IMR-90 (cell line): ENCODE data around the gene PTN. TPM values are rescaled to one million over a fixed set of nuclear protein-coding genes. Genes with fewer than 3 reads are reported as not detected.

Experiments
- ATAC-seq: fragments of 200-7000 bp; cut with Tn5 transposase; 2 replicates; pipeline ENCODE4 v1.9.1; 2020; ENCODE audit warnings: low read depth, mild to moderate bottlenecking, moderate library complexity
- BruUV-seq: library from RNA; stranded (reverse); fragments of 400-500 nt; replicated peaks from 2 replicates; lab custom pipeline; 2021; lab: Mats Ljungman, UMichigan
- CTCF ChIA-PET: fragments of 300-600 bp; formaldehyde crosslinking; extraction: SDS; loops from one replicate; lab custom pipeline; 2021; ENCODE audit warnings: antibody characterized with exemption; lab: Yijun Ruan, JAX
- POLR2A ChIA-PET: fragments of 300-600 bp; sonication (Branson Sonifier 250); formaldehyde crosslinking; loops from one replicate; lab custom pipeline; 2022; ENCODE audit warnings: antibody characterized with exemption; ENCODE audit not compliant: unreplicated experiment; lab: Charles Lee
- DNase-seq: peaks from one replicate; pipeline ENCODE4 v3.0.0; 2013
- H2AFZ ChIP-seq: replicated peaks from 2 replicates; pipeline ENCODE3; 2013; ENCODE audit warnings: low read length, mild to moderate bottlenecking; ENCODE audit not compliant: poor library complexity
- H2AK5ac ChIP-seq: 2 replicates; pipeline ENCODE4 v1.6.1; 2013; ENCODE audit warnings: low read depth, low read length, inconsistent platforms
- H2AK9ac ChIP-seq: replicated peaks from 2 replicates; pipeline ENCODE3; 2013; ENCODE audit warnings: mild to moderate bottlenecking, low read depth, low read length, moderate library complexity; ENCODE audit not compliant: poor library complexity
- H2BK120ac ChIP-seq: 2 replicates; pipeline ENCODE4 v1.6.1; 2013; ENCODE audit warnings: low read depth, low read length, inconsistent platforms
- H2BK15ac ChIP-seq: 3 replicates; pipeline ENCODE4 v1.6.1; 2013; ENCODE audit warnings: low read depth, low read length, inconsistent platforms
- H2BK20ac ChIP-seq: 2 replicates; pipeline ENCODE4 v1.6.1; 2013; ENCODE audit warnings: low read depth, mild to moderate bottlenecking, inconsistent platforms, low read length, moderate library complexity
- H2BK5ac ChIP-seq: 2 replicates; pipeline ENCODE4 v1.6.1; 2013; ENCODE audit warnings: mild to moderate bottlenecking, low read depth, low read length, inconsistent platforms; ENCODE audit not compliant: poor library complexity, severe bottlenecking
- H3K14ac ChIP-seq: replicated peaks from 2 replicates; pipeline ENCODE4 v1.6.1; 2013; ENCODE audit warnings: low read depth, low read length, inconsistent platforms
- H3K18ac ChIP-seq: 2 replicates; pipeline ENCODE4 v1.6.1; 2013; ENCODE audit warnings: low read depth, low read length, control low read depth
- H3K23ac ChIP-seq: 2 replicates; pipeline ENCODE4 v1.6.1; 2013; ENCODE audit warnings: low read depth, low read length, inconsistent platforms
- H3K27ac ChIP-seq: 2 replicates; pipeline ENCODE4 v1.5.1; 2013; ENCODE audit warnings: mild to moderate bottlenecking, control low read depth, low read length; ENCODE audit not compliant: insufficient read depth
- H3K27me3 ChIP-seq: 2 replicates; pipeline ENCODE4 v1.6.1; 2013; ENCODE audit warnings: low read length; ENCODE audit not compliant: control insufficient read depth, insufficient read depth
- H3K36me3 ChIP-seq: 2 replicates; pipeline ENCODE4 v1.6.1; 2013; ENCODE audit warnings: low read length, mixed read lengths; ENCODE audit not compliant: control insufficient read depth, insufficient read depth
- H3K4ac ChIP-seq: 2 replicates; pipeline ENCODE4 v1.6.1; 2013; ENCODE audit warnings: low read depth, low read length, inconsistent platforms
- H3K4me1 ChIP-seq: 2 replicates; pipeline ENCODE4 v1.6.1; 2013; ENCODE audit warnings: low read length, mixed read lengths; ENCODE audit not compliant: control insufficient read depth, insufficient read depth
- H3K4me2 ChIP-seq: 2 replicates; pipeline ENCODE4 v1.6.1; 2013; ENCODE audit warnings: low read depth, mild to moderate bottlenecking, control low read depth, low read length, moderate library complexity
- H3K4me3 ChIP-seq: 2 replicates; pipeline ENCODE4 v1.5.1; 2013; ENCODE audit warnings: low read depth, mild to moderate bottlenecking, control low read depth, low read length, moderate library complexity; ENCODE audit not compliant: insufficient read depth
- H3K56ac ChIP-seq: 2 replicates; pipeline ENCODE4 v1.6.1; 2013; ENCODE audit warnings: low read length, inconsistent platforms; ENCODE audit not compliant: insufficient read depth; ENCODE audit errors: extremely low read depth
- H3K79me1 ChIP-seq, 2 experiments: 2 replicates each; pipeline ENCODE4 v1.6.1; 2013; ENCODE audit warnings: low read length in 2 of 2, inconsistent platforms in 1 of 2, low read depth in 1 of 2
- H3K9ac ChIP-seq: 2 replicates; pipeline ENCODE4 v1.6.1; 2013; ENCODE audit warnings: low read depth, low read length, control low read depth
- H3K9me1 ChIP-seq: 2 replicates; pipeline ENCODE4 v1.6.1; 2013; ENCODE audit warnings: low read length, inconsistent platforms; ENCODE audit not compliant: insufficient read depth
- H3K9me3 ChIP-seq: 2 replicates; pipeline ENCODE4 v1.6.1; 2013; ENCODE audit warnings: low read length; ENCODE audit not compliant: control insufficient read depth, insufficient read depth
- H4K20me1 ChIP-seq: 2 replicates; pipeline ENCODE4 v1.6.1; 2013; ENCODE audit warnings: low read length, inconsistent platforms; ENCODE audit not compliant: insufficient read depth
- H4K5ac ChIP-seq: 2 replicates; pipeline ENCODE4 v1.6.1; 2013; ENCODE audit warnings: mild to moderate bottlenecking, low read depth, low read length, control low read depth
- H4K8ac ChIP-seq, 2 experiments: 2 replicates each; pipeline ENCODE4 v1.6.1; 2013; ENCODE audit warnings: low read depth in 2 of 2, low read length in 2 of 2, control low read depth in 1 of 2, inconsistent platforms in 1 of 2
- H4K91ac ChIP-seq: 2 replicates; pipeline ENCODE4 v1.6.1; 2013; ENCODE audit warnings: low read depth, low read length, inconsistent platforms; ENCODE audit not compliant: insufficient read depth
- BHLHE40 ChIP-seq: fragments of 150-350 bp; IDR thresholded peaks from 2 replicates; pipeline ENCODE4 v1.6.1; 2016; ENCODE audit warnings: mild to moderate bottlenecking, low read depth, low read length
- CEBPB ChIP-seq: IDR thresholded peaks from 2 replicates; pipeline ENCODE4 v1.6.1; 2012; ENCODE audit warnings: low read depth, low read length, improper control_type of control experiment
- CHD1 ChIP-seq: IDR thresholded peaks from 2 replicates; pipeline ENCODE4 v1.6.1; 2012; ENCODE audit warnings: low read depth, low read length, improper control_type of control experiment
- FOS ChIP-seq: fragments of 150-350 bp; IDR thresholded peaks from 2 replicates; pipeline ENCODE4 v1.6.1; 2016; ENCODE audit warnings: low read depth, low read length
- MAFK ChIP-seq: IDR thresholded peaks from 2 replicates; pipeline ENCODE4 v1.6.1; 2012; ENCODE audit warnings: low read depth, low read length, improper control_type of control experiment
- POLR2A ChIP-seq: IDR thresholded peaks from 2 replicates; pipeline ENCODE4 v1.6.1; 2012; ENCODE audit warnings: mild to moderate bottlenecking, low read depth, low read length
- RAD21 ChIP-seq: IDR thresholded peaks from 2 replicates; pipeline ENCODE4 v1.6.1; 2012; ENCODE audit warnings: low read length, improper control_type of control experiment
- RCOR1 ChIP-seq: IDR thresholded peaks from 2 replicates; pipeline ENCODE4 v1.6.1; 2012; ENCODE audit warnings: mild to moderate bottlenecking, low read length, improper control_type of control experiment; ENCODE audit not compliant: insufficient replicate concordance
- RFX5 ChIP-seq: IDR thresholded peaks from 2 replicates; pipeline ENCODE4 v1.8.0; 2012; ENCODE audit warnings: low read depth, mild to moderate bottlenecking, low read length, moderate library complexity
- SMC3 ChIP-seq: fragments of 150-350 bp; IDR thresholded peaks from 2 replicates; pipeline ENCODE4 v1.6.1; 2016; ENCODE audit warnings: low read depth, mild to moderate bottlenecking, antibody characterized with exemption, low read length, moderate library complexity
- WGBS, 2 experiments: methylation state at CpG; one replicate each; pipeline versions ENCODE4 v1.1.5 to v1.1.7; 2013; ENCODE audit warnings: missing lambda C conversion rate in 2 of 2; ENCODE audit not compliant: insufficient read length in 1 of 2; ENCODE audit errors: extremely low coverage in 2 of 2; 5-methylcytosine and 5-hydroxymethylcytosine counted together
- dilution Hi-C: fragments of 300-500 bp; cut with HindIII; formaldehyde crosslinking; loops from one replicate; pipeline ENCODE4 v1.14.3; 2018; ENCODE audit warnings: low sequenced_read_pairs; ENCODE audit not compliant: unreplicated experiment
- in situ Hi-C: fragments of 300-500 bp; cut with MboI; formaldehyde crosslinking; loops from 3 replicates; pipeline ENCODE4 v1.14.3; 2019; ENCODE audit warnings: low sequenced_read_pairs, inconsistent platforms, mixed read lengths
- intact Hi-C: fragments of 100-400 bp; cut with micrococcal nuclease; formaldehyde crosslinking; loops from 2 replicates; pipeline ENCODE4 v1.10.0; 2022
- polyA plus RNA-seq, 3 experiments: library from polyadenylated mRNA; depleted of rRNA; stranded (reverse); fragments of >200 nt; gene quantifications; 2 replicates each; pipeline ENCODE4 v1.2.3, GENCODE V29; 2012; ENCODE audit warnings: low replicate concordance in 1 of 3
- total RNA-seq: library from RNA; depleted of rRNA; stranded (reverse); fragments of >200 nt; gene quantifications from 2 replicates; pipeline ENCODE4 v1.2.3, GENCODE V29; 2012
- TF ChIP-seq, protein P1 (sequence below): conservative IDR thresholded peaks from 2 replicates; pipeline ENCODE4 v1.5.1; 2012; ENCODE audit warnings: mild to moderate bottlenecking, low read depth, low read length, improper control_type of control experiment
- TF ChIP-seq, protein P2 (sequence below): fragments of 150-350 bp; IDR thresholded peaks from 2 replicates; pipeline ENCODE4 v1.6.1; 2016; ENCODE audit warnings: low read depth, mild to moderate bottlenecking, low read length, moderate library complexity, borderline replicate concordance
- TF ChIP-seq, protein P3 (sequence below): fragments of 150-350 bp; IDR thresholded peaks from 2 replicates; pipeline ENCODE4 v1.6.1; 2017; ENCODE audit warnings: mild to moderate bottlenecking, antibody characterized with exemption, low read length, low read depth

Gene PTN
- total and polyA plus RNA-seq, 2 of the 4 experiments (the other 2 are of a cell fraction): 61.7 to 186 TPM

DNA sequence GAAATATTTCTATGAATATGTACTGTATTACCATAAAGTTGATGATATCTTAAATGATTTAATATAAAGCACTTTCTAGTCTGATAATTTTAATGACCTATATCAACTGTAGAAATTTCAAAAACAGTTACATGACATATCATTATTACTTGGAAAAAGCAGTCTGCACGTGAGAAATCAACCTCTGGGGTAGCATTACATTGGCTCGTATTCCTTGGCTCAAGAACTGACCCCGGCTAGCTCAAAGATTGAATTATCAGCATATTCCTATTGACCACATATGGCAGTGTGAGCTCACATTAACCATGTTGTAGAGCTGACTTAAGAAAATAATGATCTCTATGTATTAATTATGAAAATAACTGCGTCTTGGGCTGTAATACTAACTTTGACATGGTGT is 139.3 kb downstream of the PTN start:
- no peak overlapping the region for H2BK20ac ChIP-seq
- H4K5ac ChIP-seq: no peak overlapping the region
- no peak overlapping the region for H3K18ac ChIP-seq
- no peak overlapping the region for H2AK9ac ChIP-seq
- intact Hi-C loops (no loop called here), in situ Hi-C loops (no loop called here), dilution Hi-C loops (no loop called here)
- no peak overlapping the region for H3K4me3 ChIP-seq
- no peak overlapping the region for H2BK120ac ChIP-seq
- no peak overlapping the region for H3K14ac ChIP-seq
- no peak overlapping the region for H3K9ac ChIP-seq
- H4K91ac ChIP-seq: no peak overlapping the region
- no peak overlapping the region for H2AFZ ChIP-seq
- no peak overlapping the region for H2BK5ac ChIP-seq
- no peak overlapping the region for H3K23ac ChIP-seq
- no peaks in the 10 kb centered on the region for H3K4me1 ChIP-seq
- POLR2A ChIA-PET: no interaction called here
- ATAC-seq (no peak), DNase-seq (no peak)
- no peaks in the 10 kb centered on the region for H3K27me3 ChIP-seq
- no peaks in the 10 kb centered on the region for H4K20me1 ChIP-seq
- TF ChIP-seq FOS (no peak), CHD1 (no peak), SMC3 (no peak), MAFK (no peak), BHLHE40 (no peak), POLR2A (no peak), RFX5 (no peak), CEBPB (no peak), RAD21 (no peak), RCOR1 (no peak)
- TF ChIP-seq, protein P1, sequence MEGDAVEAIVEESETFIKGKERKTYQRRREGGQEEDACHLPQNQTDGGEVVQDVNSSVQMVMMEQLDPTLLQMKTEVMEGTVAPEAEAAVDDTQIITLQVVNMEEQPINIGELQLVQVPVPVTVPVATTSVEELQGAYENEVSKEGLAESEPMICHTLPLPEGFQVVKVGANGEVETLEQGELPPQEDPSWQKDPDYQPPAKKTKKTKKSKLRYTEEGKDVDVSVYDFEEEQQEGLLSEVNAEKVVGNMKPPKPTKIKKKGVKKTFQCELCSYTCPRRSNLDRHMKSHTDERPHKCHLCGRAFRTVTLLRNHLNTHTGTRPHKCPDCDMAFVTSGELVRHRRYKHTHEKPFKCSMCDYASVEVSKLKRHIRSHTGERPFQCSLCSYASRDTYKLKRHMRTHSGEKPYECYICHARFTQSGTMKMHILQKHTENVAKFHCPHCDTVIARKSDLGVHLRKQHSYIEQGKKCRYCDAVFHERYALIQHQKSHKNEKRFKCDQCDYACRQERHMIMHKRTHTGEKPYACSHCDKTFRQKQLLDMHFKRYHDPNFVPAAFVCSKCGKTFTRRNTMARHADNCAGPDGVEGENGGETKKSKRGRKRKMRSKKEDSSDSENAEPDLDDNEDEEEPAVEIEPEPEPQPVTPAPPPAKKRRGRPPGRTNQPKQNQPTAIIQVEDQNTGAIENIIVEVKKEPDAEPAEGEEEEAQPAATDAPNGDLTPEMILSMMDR: no peak
- TF ChIP-seq, protein P2, sequence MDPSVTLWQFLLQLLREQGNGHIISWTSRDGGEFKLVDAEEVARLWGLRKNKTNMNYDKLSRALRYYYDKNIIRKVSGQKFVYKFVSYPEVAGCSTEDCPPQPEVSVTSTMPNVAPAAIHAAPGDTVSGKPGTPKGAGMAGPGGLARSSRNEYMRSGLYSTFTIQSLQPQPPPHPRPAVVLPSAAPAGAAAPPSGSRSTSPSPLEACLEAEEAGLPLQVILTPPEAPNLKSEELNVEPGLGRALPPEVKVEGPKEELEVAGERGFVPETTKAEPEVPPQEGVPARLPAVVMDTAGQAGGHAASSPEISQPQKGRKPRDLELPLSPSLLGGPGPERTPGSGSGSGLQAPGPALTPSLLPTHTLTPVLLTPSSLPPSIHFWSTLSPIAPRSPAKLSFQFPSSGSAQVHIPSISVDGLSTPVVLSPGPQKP: no peak
- TF ChIP-seq, protein P3, sequence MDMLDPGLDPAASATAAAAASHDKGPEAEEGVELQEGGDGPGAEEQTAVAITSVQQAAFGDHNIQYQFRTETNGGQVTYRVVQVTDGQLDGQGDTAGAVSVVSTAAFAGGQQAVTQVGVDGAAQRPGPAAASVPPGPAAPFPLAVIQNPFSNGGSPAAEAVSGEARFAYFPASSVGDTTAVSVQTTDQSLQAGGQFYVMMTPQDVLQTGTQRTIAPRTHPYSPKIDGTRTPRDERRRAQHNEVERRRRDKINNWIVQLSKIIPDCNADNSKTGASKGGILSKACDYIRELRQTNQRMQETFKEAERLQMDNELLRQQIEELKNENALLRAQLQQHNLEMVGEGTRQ: no peak
- no TSS peak for BruUV-seq
- peaks cover 2% of the 10 kb centered on the region; the same call in 1 of the 2 replicates for H3K9me3 ChIP-seq
- no peaks in the 10 kb centered on the region for H3K79me1 ChIP-seq
- no CpG with 5 or more reads among the region's 4 CpGs for WGBS, 2 experiments
- H3K56ac ChIP-seq: no peak overlapping the region
- H3K4ac ChIP-seq: no peak overlapping the region
- H2AK5ac ChIP-seq: no peak overlapping the region
- no peak overlapping the region for H4K8ac ChIP-seq
- no peaks in the 10 kb centered on the region for H3K9me1 ChIP-seq
- CTCF ChIA-PET: no interaction called here
- no peak overlapping the region for H2BK15ac ChIP-seq
- no peaks in the 10 kb centered on the region for H3K36me3 ChIP-seq
- no peak overlapping the region for H3K4me2 ChIP-seq
- no peak overlapping the region for H3K27ac ChIP-seq
